SK-N-SH treated with all-trans-retinoic acid at 6 μM for 48 hours (cell line): Measurements from ENCODE around the gene DCAF6.

ENCODE experiments used
- ATAC-seq: fragments of 200-7000 bp; cut with Tn5 transposase; 3 replicates; pipeline ENCODE4 v1.9.1; 2020; ENCODE audit warnings: mild to moderate bottlenecking, moderate library complexity
- BACH2 ChIP-seq: fragments of 250-450 bp; sonication (Bioruptor Pico); IDR thresholded peaks from 2 replicates; pipeline ENCODE4 v1.9.0; 2021; ENCODE audit warnings: mild to moderate bottlenecking, borderline replicate concordance
- CSDC2 ChIP-seq: fragments of 250-450 bp; sonication (Bioruptor Pico); IDR thresholded peaks from 2 replicates; pipeline ENCODE4 v1.5.0; 2020; ENCODE audit warnings: mild to moderate bottlenecking, moderate library complexity
- ESRRG ChIP-seq: fragments of 250-450 bp; sonication (Bioruptor Pico); IDR thresholded peaks from 2 replicates; pipeline ENCODE4 v1.6.1; 2021; ENCODE audit warnings: mild to moderate bottlenecking
- ISL1 ChIP-seq: fragments of 250-450 bp; sonication (Bioruptor Pico); IDR thresholded peaks from 2 replicates; pipeline ENCODE4 v2.1.2; 2022; ENCODE audit warnings: mild to moderate bottlenecking, moderate library complexity
- PPARA ChIP-seq: fragments of 250-450 bp; sonication (Bioruptor Pico); IDR thresholded peaks from 2 replicates; pipeline ENCODE4 v1.5.0; 2020; ENCODE audit warnings: mild to moderate bottlenecking, borderline replicate concordance
- RARB ChIP-seq: fragments of 250-450 bp; sonication (Bioruptor Pico); IDR thresholded peaks from 2 replicates; pipeline ENCODE4 v1.8.0; 2021; ENCODE audit warnings: mild to moderate bottlenecking, moderate library complexity
- SNAI2 ChIP-seq: fragments of 250-450 bp; sonication (Bioruptor Pico); IDR thresholded peaks from 2 replicates; pipeline ENCODE4 v1.5.0; 2020; ENCODE audit warnings: mild to moderate bottlenecking, moderate library complexity
- TCF4 ChIP-seq: fragments of 250-450 bp; sonication (Bioruptor Pico); IDR thresholded peaks from 2 replicates; pipeline ENCODE4 v1.8.0; 2021; ENCODE audit warnings: mild to moderate bottlenecking, moderate library complexity, borderline replicate concordance
- TOX ChIP-seq: fragments of 250-450 bp; sonication (Bioruptor Pico); IDR thresholded peaks from 2 replicates; pipeline ENCODE4 v1.8.0; 2021; ENCODE audit warnings: mild to moderate bottlenecking, moderate library complexity, borderline replicate concordance
- ZFP3 ChIP-seq: fragments of 250-450 bp; sonication (Bioruptor Pico); IDR thresholded peaks from 2 replicates; pipeline ENCODE4 v1.5.0; 2020; ENCODE audit warnings: mild to moderate bottlenecking, moderate library complexity
- ZFP30 ChIP-seq: fragments of 450-650 bp; formaldehyde crosslinking; IDR thresholded peaks from 2 replicates; pipeline ENCODE4 v1.5.0; 2022; ENCODE audit warnings: mild to moderate bottlenecking, moderate library complexity
- ZNF70 ChIP-seq: fragments of 450-650 bp; formaldehyde crosslinking; IDR thresholded peaks from 2 replicates; pipeline ENCODE4 v1.5.0; 2020; ENCODE audit warnings: mild to moderate bottlenecking, moderate library complexity
- ZNF8 ChIP-seq: fragments of 450-650 bp; formaldehyde crosslinking; IDR thresholded peaks from 2 replicates; pipeline ENCODE4 v1.5.0; 2020; ENCODE audit warnings: mild to moderate bottlenecking, moderate library complexity
- TF ChIP-seq, protein P1 (sequence below): fragments of 250-450 bp; sonication (Bioruptor Pico); IDR thresholded peaks from 2 replicates; pipeline ENCODE4 v1.5.0; 2020; ENCODE audit warnings: mild to moderate bottlenecking, moderate library complexity
- TF ChIP-seq, protein P2 (sequence below): fragments of 250-450 bp; sonication (Bioruptor Pico); IDR thresholded peaks from 2 replicates; pipeline ENCODE4 v1.8.0; 2021; ENCODE audit warnings: low read depth, mild to moderate bottlenecking, moderate library complexity, borderline replicate concordance
- TF ChIP-seq, protein P3 (sequence below): fragments of 250-450 bp; sonication (Bioruptor Pico); IDR thresholded peaks from 2 replicates; pipeline ENCODE4 v1.5.1; 2020; ENCODE audit warnings: low read depth, mild to moderate bottlenecking, moderate library complexity
- TF ChIP-seq, protein P4 (sequence below): fragments of 250-450 bp; sonication (Bioruptor Pico); IDR thresholded peaks from 2 replicates; pipeline ENCODE4 v1.8.0; 2020; ENCODE audit warnings: mild to moderate bottlenecking, moderate library complexity, borderline replicate concordance

Gene DCAF6

DNA sequence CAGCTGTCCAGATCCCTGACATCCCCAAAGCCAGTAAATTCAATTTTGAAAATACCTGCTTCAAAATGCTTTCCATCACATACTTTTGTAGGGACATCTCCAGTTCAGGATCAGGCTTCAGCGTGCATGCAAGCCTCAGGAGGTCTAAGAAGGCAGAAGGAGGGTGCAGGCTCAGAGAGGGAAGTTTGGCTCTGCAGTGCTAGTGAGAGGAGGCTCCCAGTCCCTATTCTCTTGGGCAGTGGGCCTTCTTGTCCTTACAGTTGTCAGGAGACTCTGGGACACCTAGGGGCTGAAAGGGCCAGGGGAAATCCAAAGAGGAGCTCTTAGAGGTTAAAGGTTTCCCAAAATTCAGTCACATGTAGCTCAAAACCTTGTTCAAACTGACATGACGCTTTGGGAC, 42.7 kb upstream of the DCAF6 start (continued):
- TF ChIP-seq, protein P1, sequence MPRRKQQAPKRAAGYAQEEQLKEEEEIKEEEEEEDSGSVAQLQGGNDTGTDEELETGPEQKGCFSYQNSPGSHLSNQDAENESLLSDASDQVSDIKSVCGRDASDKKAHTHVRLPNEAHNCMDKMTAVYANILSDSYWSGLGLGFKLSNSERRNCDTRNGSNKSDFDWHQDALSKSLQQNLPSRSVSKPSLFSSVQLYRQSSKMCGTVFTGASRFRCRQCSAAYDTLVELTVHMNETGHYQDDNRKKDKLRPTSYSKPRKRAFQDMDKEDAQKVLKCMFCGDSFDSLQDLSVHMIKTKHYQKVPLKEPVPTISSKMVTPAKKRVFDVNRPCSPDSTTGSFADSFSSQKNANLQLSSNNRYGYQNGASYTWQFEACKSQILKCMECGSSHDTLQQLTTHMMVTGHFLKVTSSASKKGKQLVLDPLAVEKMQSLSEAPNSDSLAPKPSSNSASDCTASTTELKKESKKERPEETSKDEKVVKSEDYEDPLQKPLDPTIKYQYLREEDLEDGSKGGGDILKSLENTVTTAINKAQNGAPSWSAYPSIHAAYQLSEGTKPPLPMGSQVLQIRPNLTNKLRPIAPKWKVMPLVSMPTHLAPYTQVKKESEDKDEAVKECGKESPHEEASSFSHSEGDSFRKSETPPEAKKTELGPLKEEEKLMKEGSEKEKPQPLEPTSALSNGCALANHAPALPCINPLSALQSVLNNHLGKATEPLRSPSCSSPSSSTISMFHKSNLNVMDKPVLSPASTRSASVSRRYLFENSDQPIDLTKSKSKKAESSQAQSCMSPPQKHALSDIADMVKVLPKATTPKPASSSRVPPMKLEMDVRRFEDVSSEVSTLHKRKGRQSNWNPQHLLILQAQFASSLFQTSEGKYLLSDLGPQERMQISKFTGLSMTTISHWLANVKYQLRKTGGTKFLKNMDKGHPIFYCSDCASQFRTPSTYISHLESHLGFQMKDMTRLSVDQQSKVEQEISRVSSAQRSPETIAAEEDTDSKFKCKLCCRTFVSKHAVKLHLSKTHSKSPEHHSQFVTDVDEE (CRISPR knock-in tag): no peak
- TF ChIP-seq, all 23 proteins: peak for 0

DNA sequence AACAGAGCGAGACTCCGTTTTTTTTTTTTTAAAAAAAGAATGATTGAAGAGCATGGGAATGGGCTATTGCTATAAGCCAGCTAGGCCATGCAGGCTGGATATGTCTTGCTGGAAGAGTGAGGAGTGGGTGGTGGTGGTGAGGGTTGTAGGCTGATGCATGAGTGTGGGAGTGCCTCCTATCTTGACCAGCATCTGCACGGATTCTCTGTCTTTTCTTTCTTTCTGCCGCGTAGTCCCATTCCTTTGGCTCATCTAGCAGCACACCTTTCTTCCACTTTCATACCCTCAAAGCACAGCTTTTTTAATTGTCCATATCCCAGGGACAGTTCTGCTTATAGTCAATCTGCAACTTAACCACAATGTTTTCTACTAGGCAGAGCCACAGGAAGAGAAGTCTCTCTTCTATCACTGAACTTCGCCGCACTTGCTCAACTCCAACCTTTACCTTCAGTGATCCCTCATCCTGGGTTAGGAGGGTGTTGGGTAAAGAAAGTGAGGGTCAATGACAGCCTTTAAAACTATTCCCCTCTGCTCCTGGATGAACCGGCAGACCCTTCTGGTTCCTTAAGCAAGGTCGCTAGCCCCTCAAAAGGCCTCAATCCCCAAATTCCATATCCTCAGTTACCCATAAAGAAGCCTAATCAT, 37.8 kb upstream of the DCAF6 start:
- TF ChIP-seq ZFP30: no peak
- TF ChIP-seq, protein P2, sequence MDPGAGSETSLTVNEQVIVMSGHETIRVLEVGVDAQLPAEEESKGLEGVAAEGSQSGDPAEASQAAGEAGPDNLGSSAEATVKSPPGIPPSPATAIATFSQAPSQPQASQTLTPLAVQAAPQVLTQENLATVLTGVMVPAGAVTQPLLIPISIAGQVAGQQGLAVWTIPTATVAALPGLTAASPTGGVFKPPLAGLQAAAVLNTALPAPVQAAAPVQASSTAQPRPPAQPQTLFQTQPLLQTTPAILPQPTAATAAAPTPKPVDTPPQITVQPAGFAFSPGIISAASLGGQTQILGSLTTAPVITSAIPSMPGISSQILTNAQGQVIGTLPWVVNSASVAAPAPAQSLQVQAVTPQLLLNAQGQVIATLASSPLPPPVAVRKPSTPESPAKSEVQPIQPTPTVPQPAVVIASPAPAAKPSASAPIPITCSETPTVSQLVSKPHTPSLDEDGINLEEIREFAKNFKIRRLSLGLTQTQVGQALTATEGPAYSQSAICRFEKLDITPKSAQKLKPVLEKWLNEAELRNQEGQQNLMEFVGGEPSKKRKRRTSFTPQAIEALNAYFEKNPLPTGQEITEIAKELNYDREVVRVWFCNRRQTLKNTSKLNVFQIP: no peak
- TF ChIP-seq ZNF8: no peak
- no peak for TF ChIP-seq CSDC2 (CRISPR knock-in tag)
- TF ChIP-seq SNAI2: no peak
- no peak for TF ChIP-seq TCF4 (CRISPR knock-in tag)
- TF ChIP-seq, protein P3, sequence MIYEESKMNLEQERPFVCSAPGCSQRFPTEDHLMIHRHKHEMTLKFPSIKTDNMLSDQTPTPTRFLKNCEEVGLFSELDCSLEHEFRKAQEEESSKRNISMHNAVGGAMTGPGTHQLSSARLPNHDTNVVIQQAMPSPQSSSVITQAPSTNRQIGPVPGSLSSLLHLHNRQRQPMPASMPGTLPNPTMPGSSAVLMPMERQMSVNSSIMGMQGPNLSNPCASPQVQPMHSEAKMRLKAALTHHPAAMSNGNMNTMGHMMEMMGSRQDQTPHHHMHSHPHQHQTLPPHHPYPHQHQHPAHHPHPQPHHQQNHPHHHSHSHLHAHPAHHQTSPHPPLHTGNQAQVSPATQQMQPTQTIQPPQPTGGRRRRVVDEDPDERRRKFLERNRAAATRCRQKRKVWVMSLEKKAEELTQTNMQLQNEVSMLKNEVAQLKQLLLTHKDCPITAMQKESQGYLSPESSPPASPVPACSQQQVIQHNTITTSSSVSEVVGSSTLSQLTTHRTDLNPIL: no peak
- ATAC-seq: no peak

DNA sequence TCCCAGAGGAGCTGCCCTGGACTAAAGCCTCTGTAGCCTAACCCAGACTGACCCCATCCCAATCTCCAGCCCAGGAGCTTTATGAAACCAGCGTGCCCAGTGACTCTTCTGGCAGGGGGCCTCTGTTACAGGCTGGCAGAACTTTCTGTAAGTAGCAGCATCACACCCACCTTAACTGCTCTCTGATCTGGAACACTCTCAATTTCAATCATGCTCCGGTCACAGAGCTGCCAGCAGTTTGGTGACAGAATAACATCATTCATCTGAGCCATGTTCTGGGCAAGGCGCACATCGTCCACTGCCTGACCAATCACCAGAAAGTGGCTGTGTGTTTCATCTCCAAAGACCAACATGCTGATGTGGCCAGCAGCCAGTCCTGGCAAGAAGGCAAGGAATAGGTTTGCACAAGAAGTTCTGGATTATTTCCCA, 37.2 kb upstream of the DCAF6 start:
- TF ChIP-seq SNAI2 (no peak), ISL1 (no peak), TCF4 (CRISPR knock-in tag) (no peak), PPARA (no peak), ZFP3 (CRISPR knock-in tag) (no peak)
- TF ChIP-seq, protein P3: no peak
- TF ChIP-seq, all 23 proteins: peak for 0
- no peak for ATAC-seq

DNA sequence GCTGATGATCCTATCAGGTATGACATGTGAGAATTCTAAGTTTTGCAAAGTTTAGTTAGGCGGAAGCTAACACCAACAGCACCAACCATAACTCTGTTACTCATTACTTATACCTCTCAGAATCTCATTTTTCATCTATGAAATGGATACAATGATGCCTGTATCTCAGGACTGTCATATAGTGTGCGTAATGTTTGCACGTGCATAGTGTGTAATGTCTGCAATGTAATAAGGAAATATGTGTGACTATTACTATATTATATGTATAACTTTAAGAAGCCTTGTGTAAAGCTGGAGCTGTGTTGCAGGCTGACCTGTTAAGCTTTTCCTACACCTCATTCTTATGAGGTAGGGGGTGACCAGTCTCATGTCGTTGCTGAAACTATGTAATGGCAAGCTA, 35.6 kb upstream of the DCAF6 start:
- no peak for TF ChIP-seq ESRRG (CRISPR knock-in tag)
- no peak for ATAC-seq

DNA sequence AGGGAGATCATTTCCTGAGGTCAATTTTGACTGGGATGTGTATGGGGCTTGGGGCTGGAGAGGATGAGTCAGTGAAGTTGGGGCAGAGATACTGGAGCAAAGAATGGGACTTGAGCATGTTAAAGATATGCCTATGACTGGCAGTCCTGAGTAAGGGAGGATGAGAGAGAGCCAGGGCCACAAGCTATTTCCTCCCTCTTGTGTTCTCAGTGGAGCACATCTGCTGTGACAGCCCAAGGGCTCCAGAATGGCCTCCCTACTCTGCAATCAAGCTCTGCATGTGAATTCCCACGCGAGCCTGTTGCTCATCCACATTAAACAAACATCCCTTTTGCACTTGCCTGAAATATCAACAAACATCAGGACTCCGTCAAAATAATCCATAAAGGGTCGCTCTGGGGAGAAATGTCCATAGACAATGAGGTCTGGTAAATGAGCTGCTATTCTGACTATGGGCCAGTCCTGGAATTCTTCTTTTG, 31.8 kb upstream of the DCAF6 start:
- peak; percentile 83 for ATAC-seq
- TF ChIP-seq, protein P1 (CRISPR knock-in tag): no peak
- TF ChIP-seq BACH2 (no peak), ESRRG (CRISPR knock-in tag) (no peak), ISL1 (no peak), ZFP30 (no peak), ZNF8 (no peak), RARB (CRISPR knock-in tag) (no peak), CSDC2 (CRISPR knock-in tag) (no peak), ZFP3 (CRISPR knock-in tag) (no peak), TCF4 (CRISPR knock-in tag) (no peak), TOX (no peak), ZNF70 (CRISPR knock-in tag) (no peak)
- TF ChIP-seq, protein P4, sequence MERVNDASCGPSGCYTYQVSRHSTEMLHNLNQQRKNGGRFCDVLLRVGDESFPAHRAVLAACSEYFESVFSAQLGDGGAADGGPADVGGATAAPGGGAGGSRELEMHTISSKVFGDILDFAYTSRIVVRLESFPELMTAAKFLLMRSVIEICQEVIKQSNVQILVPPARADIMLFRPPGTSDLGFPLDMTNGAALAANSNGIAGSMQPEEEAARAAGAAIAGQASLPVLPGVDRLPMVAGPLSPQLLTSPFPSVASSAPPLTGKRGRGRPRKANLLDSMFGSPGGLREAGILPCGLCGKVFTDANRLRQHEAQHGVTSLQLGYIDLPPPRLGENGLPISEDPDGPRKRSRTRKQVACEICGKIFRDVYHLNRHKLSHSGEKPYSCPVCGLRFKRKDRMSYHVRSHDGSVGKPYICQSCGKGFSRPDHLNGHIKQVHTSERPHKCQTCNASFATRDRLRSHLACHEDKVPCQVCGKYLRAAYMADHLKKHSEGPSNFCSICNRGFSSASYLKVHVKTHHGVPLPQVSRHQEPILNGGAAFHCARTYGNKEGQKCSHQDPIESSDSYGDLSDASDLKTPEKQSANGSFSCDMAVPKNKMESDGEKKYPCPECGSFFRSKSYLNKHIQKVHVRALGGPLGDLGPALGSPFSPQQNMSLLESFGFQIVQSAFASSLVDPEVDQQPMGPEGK: no peak
